Ascending aorta (tissue), 2 donors: ENCODE results near the gene PPA1. TPM values are rescaled to one million over a fixed set of nuclear protein-coding genes. Genes with fewer than 3 reads are reported as not detected.

ENCODE experiments used
- DNase-seq, 2 donors: peaks; one replicate each; pipeline ENCODE4 v3.0.0-alpha.2; 2019; ENCODE audit warnings: low spot score in 2 of 2
- H3K27ac ChIP-seq, 2 donors: fragments of 200-600 bp; sonication (generic); one replicate each; pipeline ENCODE4 v1.5.1; 2016 to 2017; ENCODE audit warnings: mild to moderate bottlenecking in 1 of 2
- H3K27me3 ChIP-seq: fragments of 200-600 bp; sonication (generic); one replicate; pipeline ENCODE4 v1.5.1; 2017
- H3K36me3 ChIP-seq, 2 donors: fragments of 200-600 bp; sonication (generic); one replicate each; pipeline ENCODE4 v1.5.1; 2016
- H3K4me1 ChIP-seq, 2 donors: fragments of 200-600 bp; sonication (generic); one replicate each; pipeline ENCODE4 v1.5.1; 2016 to 2017; ENCODE audit warnings: mild to moderate bottlenecking in 1 of 2
- H3K4me3 ChIP-seq, 2 donors: fragments of 200-600 bp; sonication (generic); one replicate each; pipeline ENCODE4 v1.5.1; 2016 to 2017; ENCODE audit warnings: mild to moderate bottlenecking in 1 of 2
- H3K9me3 ChIP-seq, 2 donors: fragments of 200-600 bp; sonication (generic); one replicate each; pipeline ENCODE4 v1.5.1; 2016
- CTCF ChIP-seq, 3 experiments: fragments of 200-600 bp in 2 of 3; fragments of 450-650 bp in 1 of 3; sonication (generic) in 2 of 3; IDR thresholded peaks; one replicate each; pipeline ENCODE4 v1.5.1; 2016 to 2019; ENCODE audit warnings: antibody characterized with exemption in 3 of 3, mild to moderate bottlenecking in 1 of 3, moderate library complexity in 1 of 3
- intact Hi-C: fragments of 100-400 bp; cut with DNase I; formaldehyde crosslinking; loops from one replicate; pipeline ENCODE4 v1.15.1; 2023
- total RNA-seq: library from RNA; depleted of rRNA; stranded (reverse); fragments of >200 nt; gene quantifications from one replicate; pipeline ENCODE4 v1.1.0, GENCODE V29; 2016

PPA1 gene
- total RNA-seq, 1 donor from 2014 or later = 66.4 TPM

- no peak overlapping the region for H3K4me3 ChIP-seq
- no peak for TF ChIP-seq CTCF (IDR thresholded peaks at IDR 0.05)
- H3K4me1 ChIP-seq = no peaks in the 10 kb centered on the region
- no peak overlapping the region for H3K27ac ChIP-seq
- no peaks in the 10 kb centered on the region for H3K36me3 ChIP-seq
- H3K9me3 ChIP-seq = no peaks in the 10 kb centered on the region
- intact Hi-C loops = no loop called here
- no peak for DNase-seq
- H3K27me3 ChIP-seq = no peaks in the 10 kb centered on the region
These were observed 55.0 kb downstream of the PPA1 start for GRCh38 chr10:70178139-70178725.

- intact Hi-C loops = no loop called here
- H3K4me1 ChIP-seq = no peaks in the 10 kb centered on the region
- TF ChIP-seq CTCF (IDR thresholded peaks at IDR 0.05) = no peak
- no peaks in the 10 kb centered on the region for H3K9me3 ChIP-seq
- no peaks in the 10 kb centered on the region for H3K27me3 ChIP-seq
- H3K27ac ChIP-seq = no peak overlapping the region
- no peaks in the 10 kb centered on the region for H3K36me3 ChIP-seq
- no peak for DNase-seq
- no peak overlapping the region for H3K4me3 ChIP-seq
These were observed 56.8 kb downstream of the PPA1 start for GRCh38 chr10:70176441-70176840.

GRCh38 chr10:70175516-70175915 is 57.7 kb downstream of the PPA1 start:
- Histone ChIP-seq H3K27ac (no peak overlapping the region), H3K4me1 (peaks cover 0 to 3% of the 10 kb centered on the region in 2 donors), H3K27me3 (no peaks in the 10 kb centered on the region), H3K36me3 (no peaks in the 10 kb centered on the region), H3K4me3 (no peak overlapping the region), H3K9me3 (no peaks in the 10 kb centered on the region)
- no peak for TF ChIP-seq CTCF (IDR thresholded peaks at IDR 0.05)
- intact Hi-C loops = no loop called here
- DNase-seq = no peak

- H3K4me1 ChIP-seq = peaks cover 3 to 4% of the 10 kb centered on the region in 2 donors
- H3K27me3 ChIP-seq = no peaks in the 10 kb centered on the region
- no peaks in the 10 kb centered on the region for H3K9me3 ChIP-seq
- no peak for TF ChIP-seq CTCF (IDR thresholded peaks at IDR 0.05)
- H3K36me3 ChIP-seq = no peaks in the 10 kb centered on the region
- intact Hi-C loops = no loop called here
- DNase-seq = no peak
- no peak overlapping the region for H3K27ac ChIP-seq
- H3K4me3 ChIP-seq = no peak overlapping the region
These were observed 59.0 kb downstream of the PPA1 start for GRCh38 chr10:70174058-70174741.

- peak overlapping the region; percentile 87 to 88 for H3K27ac ChIP-seq
- DNase-seq = no peak
- H3K4me1 ChIP-seq = peaks cover 3 to 15% of the 10 kb centered on the region in 2 donors
- peaks cover 0 to 7% of the 10 kb centered on the region in 2 donors for H3K36me3 ChIP-seq
- intact Hi-C loops = loop anchor here (1.0 kb wide), 3 partner anchors 24 to 194 kb away; partner anchors contain the start of genes PPA1 and TYSND1
- no peak for TF ChIP-seq CTCF (IDR thresholded peaks at IDR 0.05)
- H3K27me3 ChIP-seq = no peaks in the 10 kb centered on the region
- peak overlapping the region; percentile 61 to 74 for H3K4me3 ChIP-seq
- no peaks in the 10 kb centered on the region for H3K9me3 ChIP-seq
These were observed 63.4 kb downstream of the PPA1 start for GRCh38 chr10:70169649-70170364.
